OCI-LY7 (cell line): ENCODE measurements around the gene SETD3. TPM values are rescaled to one million over a fixed set of nuclear protein-coding genes. Genes with fewer than 3 reads are reported as not detected.

ENCODE experiments used
- BruUV-seq: library from RNA; stranded (reverse); fragments of 400-500 nt; replicated peaks from 2 replicates; lab custom pipeline; 2021; lab: Mats Ljungman, UMichigan
- CTCF ChIA-PET: fragments of 300-600 bp; sonication (Branson Sonifier 250); formaldehyde crosslinking; loops from one replicate; lab custom pipeline; 2022; ENCODE audit warnings: antibody characterized with exemption; ENCODE audit not compliant: unreplicated experiment; lab: Charles Lee
- POLR2A ChIA-PET: fragments of 300-600 bp; sonication (Branson Sonifier 250); formaldehyde crosslinking; loops from one replicate; lab custom pipeline; 2022; ENCODE audit warnings: antibody characterized with exemption; lab: Charles Lee
- DNase-seq: peaks from one replicate; pipeline ENCODE4 v3.0.0-alpha.2; 2015; ENCODE audit warnings: low spot score
- H2AFZ ChIP-seq: fragments of 200-600 bp; sonication (generic), shearing (Covaris generic); 2 replicates; pipeline ENCODE4 v1.6.1; 2014; ENCODE audit warnings: mild to moderate bottlenecking, antibody characterized with exemption, low read length, moderate library complexity
- H3K27ac ChIP-seq: fragments of 200-600 bp; sonication (generic); 2 replicates; pipeline ENCODE4 v1.5.1; 2014; ENCODE audit warnings: mixed run types, low read depth, mild to moderate bottlenecking, moderate library complexity, low read length, inconsistent platforms; ENCODE audit not compliant: poor library complexity, severe bottlenecking
- H3K36me3 ChIP-seq: fragments of 200-600 bp; sonication (generic); 2 replicates; pipeline ENCODE4 v1.6.1; 2014; ENCODE audit warnings: mild to moderate bottlenecking, antibody characterized with exemption, low read length, moderate library complexity, mixed read lengths; ENCODE audit not compliant: insufficient read depth
- H3K4me1 ChIP-seq: fragments of 200-600 bp; sonication (generic); 2 replicates; pipeline ENCODE4 v1.5.1; 2014; ENCODE audit warnings: mild to moderate bottlenecking, low read length; ENCODE audit not compliant: insufficient read depth, poor library complexity, severe bottlenecking
- H3K4me2 ChIP-seq: fragments of 200-600 bp; sonication (generic); 2 replicates; pipeline ENCODE4 v1.6.1; 2014; ENCODE audit warnings: mild to moderate bottlenecking, low read length
- H3K4me3 ChIP-seq: fragments of 200-600 bp; sonication (generic); 2 replicates; pipeline ENCODE4 v1.5.1; 2014; ENCODE audit warnings: mild to moderate bottlenecking, low read depth, low read length; ENCODE audit not compliant: poor library complexity, severe bottlenecking
- H3K79me2 ChIP-seq: fragments of 200-600 bp; sonication (generic); 2 replicates; pipeline ENCODE4 v1.6.1; 2016; ENCODE audit warnings: low read depth, mild to moderate bottlenecking, low read length, moderate library complexity, mixed read lengths; ENCODE audit not compliant: insufficient read depth
- H3K9me2 ChIP-seq: fragments of 200-600 bp; sonication (generic); 2 replicates; pipeline ENCODE4 v1.6.1; 2016; ENCODE audit warnings: mild to moderate bottlenecking, low read length, mixed read lengths; ENCODE audit not compliant: insufficient read depth
- H3K9me3 ChIP-seq: fragments of 200-600 bp; sonication (generic); 2 replicates; pipeline ENCODE4 v1.6.1; 2014; ENCODE audit warnings: mild to moderate bottlenecking, mixed run types, low read length, mixed read lengths
- H4K20me1 ChIP-seq: fragments of 200-600 bp; sonication (generic); 2 replicates; pipeline ENCODE4 v1.6.1; 2014; ENCODE audit warnings: mild to moderate bottlenecking, antibody characterized with exemption, low read length, moderate library complexity, mixed read lengths; ENCODE audit not compliant: insufficient read depth
- CTCF ChIP-seq: fragments of 200-600 bp; sonication (generic); conservative IDR thresholded peaks from 2 replicates; pipeline ENCODE4 v1.5.1; 2014; ENCODE audit warnings: mild to moderate bottlenecking, antibody characterized with exemption, low read length, moderate library complexity, mixed read lengths
- EZH2phosphoT487 ChIP-seq: fragments of 200-600 bp; sonication (generic); IDR thresholded peaks from 2 replicates; pipeline ENCODE4 v1.6.1; 2018; ENCODE audit warnings: low read depth, borderline replicate concordance, mild to moderate bottlenecking, mixed run types, antibody characterized with exemption, low read length, moderate library complexity, mixed read lengths
- intact Hi-C: fragments of 100-400 bp; cut with micrococcal nuclease; formaldehyde crosslinking; loops from one replicate; pipeline ENCODE4 v1.10.0; 2022; ENCODE audit not compliant: unreplicated experiment
- total RNA-seq, 2 experiments: library from RNA; depleted of rRNA in 1 of 2; stranded (reverse); fragments of >200 nt in 1 of 2; shearing (Covaris generic) in 1 of 2; gene quantifications; 2 replicates each; pipeline ENCODE4 v1.2.3, GENCODE V29; 2014 to 2022

SETD3 gene
- total RNA-seq, 2 experiments from 2014 or later = 42.4 to 65.5 TPM

- BruUV-seq = no TSS peak
- intact Hi-C loops = no loop called here
Observed at GRCh38 chr14:99363051-99363450, 117.6 kb downstream of the SETD3 start.

GRCh38 chr14:99361596-99362215 lies 119.0 kb downstream of the SETD3 start:
- Histone ChIP-seq H2AFZ (no peak overlapping the region), H3K36me3 (no peaks in the 10 kb centered on the region), H4K20me1 (no peaks in the 10 kb centered on the region), H3K4me1 (no peaks in the 10 kb centered on the region), H3K4me3 (no peak overlapping the region), H3K9me2 (no peaks in the 10 kb centered on the region), H3K27ac (no peak overlapping the region), H3K4me2 (no peak overlapping the region), H3K9me3 (no peaks in the 10 kb centered on the region), H3K79me2 (no peaks in the 10 kb centered on the region)
- BruUV-seq = no TSS peak
- intact Hi-C loops = no loop called here
- DNase-seq = no peak
- CTCF ChIA-PET = no interaction called here
- TF ChIP-seq EZH2phosphoT487 (no peak), CTCF (no peak)
- POLR2A ChIA-PET = no interaction called here

More at GRCh38 chr14:99363051-99363450, 117.6 kb downstream of the SETD3 start:
- Histone ChIP-seq H2AFZ (no peak overlapping the region), H3K9me3 (no peaks in the 10 kb centered on the region), H3K79me2 (no peaks in the 10 kb centered on the region), H3K36me3 (no peaks in the 10 kb centered on the region), H3K4me2 (no peak overlapping the region), H3K4me3 (no peak overlapping the region), H3K27ac (no peak overlapping the region), H4K20me1 (no peaks in the 10 kb centered on the region), H3K9me2 (no peaks in the 10 kb centered on the region), H3K4me1 (no peaks in the 10 kb centered on the region)
- TF ChIP-seq EZH2phosphoT487 (no peak), CTCF (no peak)
- DNase-seq = no peak
- CTCF ChIA-PET = no interaction called here
- POLR2A ChIA-PET = no interaction called here

- H3K4me3 ChIP-seq = no peak overlapping the region
- no peaks in the 10 kb centered on the region for H3K9me3 ChIP-seq
- H2AFZ ChIP-seq = no peak overlapping the region
- DNase-seq = peak; percentile 22
- POLR2A ChIA-PET = interaction anchor here (0.7 kb wide), 1 partner anchor 122 kb away, joined by 6 read pairs; no protein-coding TSS in a partner anchor
- no peak overlapping the region for H3K27ac ChIP-seq
- no TSS peak for BruUV-seq
- H4K20me1 ChIP-seq = no peaks in the 10 kb centered on the region
- CTCF ChIA-PET = interaction anchor here (0.6 kb wide), 1 partner anchor 41 kb away, joined by 3 read pairs; no protein-coding TSS in a partner anchor
- H3K36me3 ChIP-seq = no peaks in the 10 kb centered on the region
- H3K9me2 ChIP-seq = no peaks in the 10 kb centered on the region
- TF ChIP-seq CTCF (no peak), EZH2phosphoT487 (no peak)
- H3K79me2 ChIP-seq = no peaks in the 10 kb centered on the region
- H3K4me2 ChIP-seq = no peak overlapping the region
- intact Hi-C loops = no loop called here
- H3K4me1 ChIP-seq = no peaks in the 10 kb centered on the region
Observed at GRCh38 chr14:99360774-99361595, 119.7 kb downstream of the SETD3 start.
